HEK293 (cell line): Measurements from ENCODE around the gene FAM120A.
A peak's percentile ranks its signal among the peaks of the same experiment; 100 is the strongest.

Experiments used
- AEBP2 ChIP-seq: fragments of 450-650 bp; formaldehyde crosslinking; IDR thresholded peaks from 2 replicates; pipeline ENCODE4 v1.5.1; 2016; ENCODE audit warnings: missing biosample characterization, missing genetic modification characterization, borderline replicate concordance
- BCL11B ChIP-seq: fragments of 450-650 bp; formaldehyde crosslinking; IDR thresholded peaks from 2 replicates; pipeline ENCODE4 v1.5.1; 2016; ENCODE audit warnings: low read depth, missing biosample characterization, missing genetic modification characterization
- KLF7 ChIP-seq: fragments of 450-650 bp; formaldehyde crosslinking; IDR thresholded peaks from 2 replicates; pipeline ENCODE4 v1.5.1; 2016; ENCODE audit warnings: missing biosample characterization, missing genetic modification characterization, borderline replicate concordance
- PRDM4 ChIP-seq: fragments of 450-650 bp; formaldehyde crosslinking; IDR thresholded peaks from 2 replicates; pipeline ENCODE4 v1.5.1; 2017; ENCODE audit warnings: missing biosample characterization, missing genetic modification characterization
- REPIN1 ChIP-seq: fragments of 450-650 bp; formaldehyde crosslinking; IDR thresholded peaks from 2 replicates; pipeline ENCODE4 v1.5.1; 2017; ENCODE audit warnings: missing biosample characterization, missing genetic modification characterization, low read depth
- REST ChIP-seq: fragments of 450-650 bp; formaldehyde crosslinking; IDR thresholded peaks from 2 replicates; pipeline ENCODE4 v1.5.1; 2016; ENCODE audit warnings: missing biosample characterization, missing genetic modification characterization
- SCRT1 ChIP-seq: fragments of 450-650 bp; formaldehyde crosslinking; IDR thresholded peaks from 2 replicates; pipeline ENCODE4 v1.5.1; 2016; ENCODE audit warnings: missing biosample characterization, missing genetic modification characterization, borderline replicate concordance
- SETDB1 ChIP-seq: IDR thresholded peaks from one replicate; pipeline ENCODE4 v1.6.1; 2017; ENCODE audit warnings: mild to moderate bottlenecking, low read length, moderate library complexity, mixed read lengths; ENCODE audit not compliant: insufficient read length
- SP7 ChIP-seq: fragments of 450-650 bp; formaldehyde crosslinking; IDR thresholded peaks from 2 replicates; pipeline ENCODE4 v1.5.1; 2016; ENCODE audit warnings: missing biosample characterization, missing genetic modification characterization
- ZBTB20 ChIP-seq: fragments of 450-650 bp; formaldehyde crosslinking; IDR thresholded peaks from 2 replicates; pipeline ENCODE4 v1.5.1; 2016; ENCODE audit warnings: missing biosample characterization, missing genetic modification characterization
- ZIC2 ChIP-seq: fragments of 450-650 bp; formaldehyde crosslinking; IDR thresholded peaks from 2 replicates; pipeline ENCODE4 v1.5.1; 2016; ENCODE audit warnings: missing biosample characterization, missing genetic modification characterization
- ZNF121 ChIP-seq: fragments of 450-650 bp; formaldehyde crosslinking; IDR thresholded peaks from 2 replicates; pipeline ENCODE4 v1.5.1; 2016; ENCODE audit warnings: missing biosample characterization, missing genetic modification characterization
- ZNF169 ChIP-seq: fragments of 450-650 bp; formaldehyde crosslinking; IDR thresholded peaks from 2 replicates; pipeline ENCODE4 v1.5.1; 2016; ENCODE audit warnings: missing biosample characterization, missing genetic modification characterization
- ZNF221 ChIP-seq: fragments of 450-650 bp; formaldehyde crosslinking; IDR thresholded peaks from 2 replicates; pipeline ENCODE4 v1.5.1; 2017; ENCODE audit warnings: missing biosample characterization, missing genetic modification characterization, borderline replicate concordance
- ZNF274 ChIP-seq, 2 experiments: fragments of 200-500 bp in 1 of 2; fragments of 450-650 bp in 1 of 2; sonication (Bioruptor generic) in 1 of 2; formaldehyde crosslinking in 1 of 2; IDR thresholded peaks; 2 replicates each; pipeline versions ENCODE4 v1.5.1 to v1.6.1; 2014 to 2016; ENCODE audit warnings: borderline replicate concordance in 1 of 2, inconsistent platforms in 1 of 2, low read length in 1 of 2, missing biosample characterization in 1 of 2, missing genetic modification characterization in 1 of 2
- ZNF280C ChIP-seq: fragments of 450-650 bp; formaldehyde crosslinking; IDR thresholded peaks from 2 replicates; pipeline ENCODE4 v1.5.1; 2016; ENCODE audit warnings: missing biosample characterization, missing genetic modification characterization
- ZNF549 ChIP-seq: fragments of 450-650 bp; IDR thresholded peaks from 2 replicates; pipeline ENCODE4 v1.5.1; 2018; ENCODE audit warnings: missing biosample characterization, missing genetic modification characterization, mild to moderate bottlenecking, inconsistent platforms, moderate library complexity
- ZNF623 ChIP-seq: fragments of 450-650 bp; formaldehyde crosslinking; IDR thresholded peaks from 2 replicates; pipeline ENCODE4 v1.5.1; 2016; ENCODE audit warnings: missing biosample characterization, missing genetic modification characterization
- ZNF670 ChIP-seq: fragments of 450-650 bp; formaldehyde crosslinking; IDR thresholded peaks from 2 replicates; pipeline ENCODE4 v1.5.1; 2016; ENCODE audit warnings: missing biosample characterization, missing genetic modification characterization, low read depth
- ZSCAN23 ChIP-seq: fragments of 450-650 bp; formaldehyde crosslinking; IDR thresholded peaks from 2 replicates; pipeline ENCODE4 v1.5.1; 2016; ENCODE audit warnings: missing biosample characterization, missing genetic modification characterization
- TF ChIP-seq, protein P1 (sequence below): fragments of 450-650 bp; formaldehyde crosslinking; IDR thresholded peaks from 2 replicates; pipeline ENCODE4 v1.5.1; 2016; ENCODE audit warnings: missing biosample characterization, missing genetic modification characterization
- TF ChIP-seq, protein P2 (sequence below): fragments of 450-650 bp; formaldehyde crosslinking; IDR thresholded peaks from 2 replicates; pipeline ENCODE4; 2016; ENCODE audit warnings: missing biosample characterization, missing genetic modification characterization
- TF ChIP-seq, protein P3 (sequence below): fragments of 450-650 bp; formaldehyde crosslinking; IDR thresholded peaks from 2 replicates; pipeline ENCODE4 v1.5.1; 2016; ENCODE audit warnings: missing biosample characterization, missing genetic modification characterization, low read depth

The FAM120A gene

GRCh38 chr9:93468763-93469456, 17.4 kb downstream of the FAM120A start (continued):
- TF ChIP-seq ZNF280C (tag by site-specific recombination) (no peak), ZNF549 (no peak), AEBP2 (tag by site-specific recombination) (no peak), ZSCAN23 (tag by site-specific recombination) (no peak), SCRT1 (no peak), ZNF169 (tag by site-specific recombination) (no peak), BCL11B (no peak), ZNF670 (tag by site-specific recombination) (no peak), PRDM4 (tag by site-specific recombination) (peak; percentile 88), REPIN1 (tag by site-specific recombination) (no peak), ZBTB20 (tag by site-specific recombination) (no peak), SETDB1 (no peak), ZIC2 (peak; percentile 85), ZNF623 (tag by site-specific recombination) (no peak), SP7 (tag by site-specific recombination) (no peak), ZNF121 (tag by site-specific recombination) (no peak), KLF7 (no peak), REST (tag by site-specific recombination) (no peak), ZNF221 (no peak), ZNF274 (IDR thresholded peaks at IDR 0.05; ENCODE audit: low read length) (no peak), ZNF274 (tag by site-specific recombination; IDR thresholded peaks at IDR 0.05; ENCODE audit: borderline replicate concordance) (no peak)
- TF ChIP-seq, protein P1, sequence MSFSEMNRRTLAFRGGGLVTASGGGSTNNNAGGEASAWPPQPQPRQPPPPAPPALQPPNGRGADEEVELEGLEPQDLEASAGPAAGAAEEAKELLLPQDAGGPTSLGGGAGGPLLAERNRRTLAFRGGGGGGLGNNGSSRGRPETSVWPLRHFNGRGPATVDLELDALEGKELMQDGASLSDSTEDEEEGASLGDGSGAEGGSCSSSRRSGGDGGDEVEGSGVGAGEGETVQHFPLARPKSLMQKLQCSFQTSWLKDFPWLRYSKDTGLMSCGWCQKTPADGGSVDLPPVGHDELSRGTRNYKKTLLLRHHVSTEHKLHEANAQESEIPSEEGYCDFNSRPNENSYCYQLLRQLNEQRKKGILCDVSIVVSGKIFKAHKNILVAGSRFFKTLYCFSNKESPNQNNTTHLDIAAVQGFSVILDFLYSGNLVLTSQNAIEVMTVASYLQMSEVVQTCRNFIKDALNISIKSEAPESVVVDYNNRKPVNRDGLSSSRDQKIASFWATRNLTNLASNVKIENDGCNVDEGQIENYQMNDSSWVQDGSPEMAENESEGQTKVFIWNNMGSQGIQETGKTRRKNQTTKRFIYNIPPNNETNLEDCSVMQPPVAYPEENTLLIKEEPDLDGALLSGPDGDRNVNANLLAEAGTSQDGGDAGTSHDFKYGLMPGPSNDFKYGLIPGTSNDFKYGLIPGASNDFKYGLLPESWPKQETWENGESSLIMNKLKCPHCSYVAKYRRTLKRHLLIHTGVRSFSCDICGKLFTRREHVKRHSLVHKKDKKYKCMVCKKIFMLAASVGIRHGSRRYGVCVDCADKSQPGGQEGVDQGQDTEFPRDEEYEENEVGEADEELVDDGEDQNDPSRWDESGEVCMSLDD: no peak
- TF ChIP-seq, protein P2, sequence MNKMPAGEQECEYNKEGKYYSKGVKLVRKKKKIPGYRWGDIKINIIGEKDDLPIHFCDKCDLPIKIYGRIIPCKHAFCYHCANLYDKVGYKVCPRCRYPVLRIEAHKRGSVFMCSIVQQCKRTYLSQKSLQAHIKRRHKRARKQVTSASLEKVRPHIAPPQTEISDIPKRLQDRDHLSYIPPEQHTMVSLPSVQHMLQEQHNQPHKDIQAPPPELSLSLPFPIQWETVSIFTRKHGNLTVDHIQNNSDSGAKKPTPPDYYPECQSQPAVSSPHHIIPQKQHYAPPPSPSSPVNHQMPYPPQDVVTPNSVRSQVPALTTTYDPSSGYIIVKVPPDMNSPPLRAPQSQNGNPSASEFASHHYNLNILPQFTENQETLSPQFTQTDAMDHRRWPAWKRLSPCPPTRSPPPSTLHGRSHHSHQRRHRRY: no peak
- TF ChIP-seq, protein P3, sequence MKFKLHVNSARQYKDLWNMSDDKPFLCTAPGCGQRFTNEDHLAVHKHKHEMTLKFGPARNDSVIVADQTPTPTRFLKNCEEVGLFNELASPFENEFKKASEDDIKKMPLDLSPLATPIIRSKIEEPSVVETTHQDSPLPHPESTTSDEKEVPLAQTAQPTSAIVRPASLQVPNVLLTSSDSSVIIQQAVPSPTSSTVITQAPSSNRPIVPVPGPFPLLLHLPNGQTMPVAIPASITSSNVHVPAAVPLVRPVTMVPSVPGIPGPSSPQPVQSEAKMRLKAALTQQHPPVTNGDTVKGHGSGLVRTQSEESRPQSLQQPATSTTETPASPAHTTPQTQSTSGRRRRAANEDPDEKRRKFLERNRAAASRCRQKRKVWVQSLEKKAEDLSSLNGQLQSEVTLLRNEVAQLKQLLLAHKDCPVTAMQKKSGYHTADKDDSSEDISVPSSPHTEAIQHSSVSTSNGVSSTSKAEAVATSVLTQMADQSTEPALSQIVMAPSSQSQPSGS (tag by site-specific recombination): no peak
